GM12878 (cell line): ENCODE data around the gene TBC1D8. TPM values are rescaled to one million over a fixed set of nuclear protein-coding genes. Genes with fewer than 3 reads are reported as not detected.

Experiments
- ATAC-seq: fragments of 200-7000 bp; cut with Tn5 transposase; 3 replicates; pipeline ENCODE4 v1.9.1; 2020; ENCODE audit warnings: mild to moderate bottlenecking, moderate library complexity
- BruUV-seq: library from RNA; stranded (reverse); fragments of 400-500 nt; replicated peaks from 2 replicates; lab custom pipeline; 2021; lab: Mats Ljungman, UMichigan
- CTCF ChIA-PET: fragments of 300-600 bp; sonication (Branson Sonifier 250); formaldehyde crosslinking; extraction: SDS; loops from one replicate; lab custom pipeline; 2021; ENCODE audit warnings: inconsistent platforms; lab: Yijun Ruan, JAX
- POLR2A ChIA-PET: fragments of 350-600 bp; formaldehyde crosslinking; extraction: SDS; loops from one replicate; lab custom pipeline; 2021; ENCODE audit warnings: inconsistent platforms; lab: Charles Lee
- RAD21 ChIA-PET: fragments of 300-600 bp; sonication (Branson Sonifier 250); formaldehyde crosslinking; loops from one replicate; lab custom pipeline; 2023; ENCODE audit warnings: antibody characterized with exemption; ENCODE audit not compliant: unreplicated experiment; lab: Charles Lee
- SMC1A ChIA-PET: fragments of 300-600 bp; sonication (Branson Sonifier 250); formaldehyde crosslinking; loops from one replicate; lab custom pipeline; 2023; ENCODE audit not compliant: unreplicated experiment, uncharacterized antibody; lab: Charles Lee
- DNase-seq: peaks from one replicate; pipeline ENCODE4 v3.0.0-alpha.2; 2011; ENCODE audit warnings: low read depth, low spot score
- FAIRE-seq: peaks from 3 replicates; lab custom pipeline; 2011; peaks lifted over from hg19 to GRCh38; lab: Jason Lieb, UNC
- H2AFZ ChIP-seq: 2 replicates; pipeline ENCODE4 v1.6.0; 2011; ENCODE audit warnings: low read depth, low read length, control low read depth; ENCODE audit not compliant: control insufficient read depth
- H3K27ac ChIP-seq: 2 replicates; pipeline ENCODE4 v1.5.1; 2011; ENCODE audit warnings: control low read depth; ENCODE audit not compliant: control insufficient read depth, insufficient read depth
- H3K27me3 ChIP-seq, 2 experiments: replicated peaks in 1 of 2; 2 replicates each; pipeline versions ENCODE4 v1.6.0 to v1.6.1; 2011; ENCODE audit warnings: low read length in 1 of 2; ENCODE audit not compliant: control insufficient read depth in 2 of 2, insufficient read depth in 2 of 2
- H3K36me3 ChIP-seq, 2 experiments: 2 replicates each; pipeline ENCODE4 v1.5.1; 2011; ENCODE audit warnings: low read length in 1 of 2; ENCODE audit not compliant: control insufficient read depth in 2 of 2, insufficient read depth in 2 of 2
- H3K4me1 ChIP-seq: 2 replicates; pipeline ENCODE4 v1.6.1; 2011; ENCODE audit warnings: mild to moderate bottlenecking, low read length, moderate library complexity, mixed read lengths; ENCODE audit not compliant: control insufficient read depth, insufficient read depth
- H3K4me2 ChIP-seq: 2 replicates; pipeline ENCODE4 v1.6.0; 2011; ENCODE audit warnings: control low read depth; ENCODE audit not compliant: control insufficient read depth, insufficient read depth
- H3K4me3 ChIP-seq: fragments of 200-600 bp; sonication (generic); 2 replicates; pipeline ENCODE4 v1.5.1; 2016
- H3K79me2 ChIP-seq: 2 replicates; pipeline ENCODE4 v1.6.0; 2011; ENCODE audit warnings: low read length; ENCODE audit not compliant: control insufficient read depth, insufficient read depth
- H3K9ac ChIP-seq: 2 replicates; pipeline ENCODE4 v1.8.0; 2011; ENCODE audit warnings: low read length, control low read depth, mixed read lengths; ENCODE audit not compliant: control insufficient read depth, insufficient read depth
- H3K9me3 ChIP-seq: replicated peaks from 3 replicates; pipeline ENCODE4 v1.5.1; 2011; ENCODE audit warnings: mild to moderate bottlenecking, low read length; ENCODE audit not compliant: control insufficient read depth, insufficient read depth
- H4K20me1 ChIP-seq: 2 replicates; pipeline ENCODE4 v1.6.0; 2011; ENCODE audit not compliant: control insufficient read depth, insufficient read depth
- CREB1 ChIP-seq: IDR thresholded peaks from 2 replicates; pipeline ENCODE4 v1.6.1; 2012; ENCODE audit warnings: low read depth, mild to moderate bottlenecking, inconsistent platforms
- EZH2 ChIP-seq: IDR thresholded peaks from 2 replicates; pipeline ENCODE4 v1.6.1; 2012; ENCODE audit warnings: low read depth, mild to moderate bottlenecking, control low read depth, inconsistent platforms, low read length, borderline replicate concordance; ENCODE audit not compliant: control insufficient read depth
- FOS ChIP-seq: IDR thresholded peaks from 3 replicates; pipeline ENCODE4 v1.6.1; 2011; ENCODE audit warnings: borderline replicate concordance; ENCODE audit not compliant: insufficient read length; ENCODE audit errors: extremely low read depth
- GATAD2B ChIP-seq: fragments of 450-650 bp; conservative IDR thresholded peaks from 2 replicates; pipeline ENCODE4 v1.6.1; 2017; ENCODE audit warnings: low read depth, mild to moderate bottlenecking, moderate library complexity
- HDAC6 ChIP-seq: fragments of 200-600 bp; sonication (generic); IDR thresholded peaks from one replicate; pipeline ENCODE4 v1.8.0; 2017; ENCODE audit warnings: antibody characterized with exemption; ENCODE audit not compliant: unreplicated experiment
- IKZF1 ChIP-seq: fragments of 450-650 bp; conservative IDR thresholded peaks from 2 replicates; pipeline ENCODE4 v1.6.1; 2017; ENCODE audit warnings: antibody characterized with exemption, mild to moderate bottlenecking
- KDM1A ChIP-seq: fragments of 200-600 bp; sonication (generic); IDR thresholded peaks from 2 replicates; pipeline ENCODE4 v1.6.1; 2016; ENCODE audit warnings: borderline replicate concordance
- LARP7 ChIP-seq: fragments of 450-650 bp; IDR thresholded peaks from 2 replicates; pipeline ENCODE4 v1.6.1; 2017; ENCODE audit warnings: mild to moderate bottlenecking
- POLR2A ChIP-seq: IDR thresholded peaks from 2 replicates; pipeline ENCODE4 v1.6.1; 2011; ENCODE audit warnings: low read depth, mild to moderate bottlenecking, low read length
- POLR2AphosphoS5 ChIP-seq: IDR thresholded peaks from 2 replicates; pipeline ENCODE4 v1.6.1; 2011; ENCODE audit warnings: mild to moderate bottlenecking, low read length, inconsistent platforms
- RB1 ChIP-seq: fragments of 450-650 bp; formaldehyde crosslinking; IDR thresholded peaks from 2 replicates; pipeline ENCODE4 v1.6.1; 2017; ENCODE audit warnings: mild to moderate bottlenecking, borderline replicate concordance
- RELA ChIP-seq: fragments of 450-650 bp; IDR thresholded peaks from 2 replicates; pipeline ENCODE4 v1.8.0; 2014; ENCODE audit warnings: borderline replicate concordance; ENCODE audit not compliant: partially characterized antibody
- SIN3A ChIP-seq: IDR thresholded peaks from 2 replicates; pipeline ENCODE4 v1.6.1; 2012; ENCODE audit warnings: low read depth, low read length, improper control_type of control experiment
- SMAD1 ChIP-seq: fragments of 450-650 bp; IDR thresholded peaks from 2 replicates; pipeline ENCODE4 v1.6.1; 2018; ENCODE audit warnings: mild to moderate bottlenecking, low read depth; ENCODE audit not compliant: partially characterized antibody
- SP1 ChIP-seq: IDR thresholded peaks from one replicate; pipeline ENCODE4 v1.6.1; 2011; ENCODE audit warnings: low read depth, low read length
- SREBF1 ChIP-seq: IDR thresholded peaks from 2 replicates; pipeline ENCODE4 v1.6.1; 2012; ENCODE audit warnings: mild to moderate bottlenecking, low read length
- ZBED1 ChIP-seq: IDR thresholded peaks from 2 replicates; pipeline ENCODE4 v1.6.1; 2016; ENCODE audit warnings: borderline replicate concordance
- WGBS: methylation state at CpG from one replicate; pipeline ENCODE4 v1.1.6; 2016; ENCODE audit warnings: low lambda C conversion rate; ENCODE audit not compliant: insufficient replicate concordance, insufficient coverage; ENCODE audit errors: missing lambda C conversion rate; 5-methylcytosine and 5-hydroxymethylcytosine counted together
- in situ Hi-C: fragments of 300-500 bp; cut with MboI; formaldehyde crosslinking; loops from 9 replicates; pipeline ENCODE4 v1.14.3; 2018; ENCODE audit warnings: mixed read lengths
- intact Hi-C: fragments of 100-400 bp; cut with micrococcal nuclease; formaldehyde crosslinking; loops from one replicate; pipeline ENCODE4 v1.14.2; 2022; ENCODE audit not compliant: unreplicated experiment
- polyA plus RNA-seq, 11 experiments: library from polyadenylated mRNA; depleted of rRNA in 4 of 11; unstranded in 6 of 11; stranded (reverse) in 5 of 11; fragments of >200 nt; fragmentation: Nextera tagmentation in 4 of 11; fragmentation: Illumina TruSeq in 1 of 11; extraction: Ambion mirVana in 4 of 11; extraction: Trizol in 1 of 11; gene quantifications; 1 replicate in 1 of 11; 2 replicates in 10 of 11; pipeline versions ENCODE4 v1.2.1 to v1.2.3, GENCODE V29; 2011 to 2016; ENCODE audit warnings: inconsistent platforms in 2 of 11, missing spikeins in 2 of 11, low read depth in 1 of 11
- total RNA-seq, 4 experiments: library from RNA; depleted of rRNA in 3 of 4; stranded (reverse); fragments of >200 nt in 3 of 4; fragmentation: Illumina TruSeq in 1 of 4; extraction: Trizol in 1 of 4; gene quantifications; 2 replicates each; pipeline versions ENCODE4 v1.2.1 to v1.2.3, GENCODE V29; 2013 to 2021
- TF ChIP-seq, protein P1 (sequence below): fragments of 450-650 bp; IDR thresholded peaks from 2 replicates; pipeline ENCODE4 v1.6.1; 2016; ENCODE audit warnings: mild to moderate bottlenecking, moderate library complexity, borderline replicate concordance
- TF ChIP-seq, protein P2 (sequence below): fragments of 450-650 bp; IDR thresholded peaks from 2 replicates; pipeline ENCODE4 v1.6.1; 2017; ENCODE audit warnings: low read depth, mild to moderate bottlenecking, moderate library complexity

The TBC1D8 gene
- total and polyA plus RNA-seq, 10 of the 15 experiments (the other 5 are each of a cell fraction or from before 2014, with no cell fraction given) = 0.80 to 4.9 (median 4.4) TPM

DNA sequence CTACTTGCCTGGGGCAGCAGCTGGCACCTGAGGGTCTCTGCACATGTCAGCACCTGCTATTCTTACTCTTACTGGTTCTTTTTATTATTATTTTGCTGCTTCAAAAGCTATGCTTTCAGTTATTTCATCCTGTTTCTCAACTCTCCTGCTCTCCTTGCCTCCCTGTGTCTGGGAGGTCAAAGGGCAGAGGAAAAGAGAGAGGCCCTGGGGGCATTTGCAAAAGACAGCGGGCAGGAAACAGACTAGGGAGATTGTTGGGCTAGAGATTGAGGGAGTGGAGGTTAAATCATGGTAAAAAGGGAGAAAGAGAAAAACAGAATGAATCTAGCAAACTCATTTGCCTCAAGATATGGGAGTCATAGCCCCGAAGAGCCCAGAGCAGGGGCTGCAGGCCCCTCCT is 170.2 kb downstream of the TBC1D8 start (continued):
- TF ChIP-seq, protein P1, sequence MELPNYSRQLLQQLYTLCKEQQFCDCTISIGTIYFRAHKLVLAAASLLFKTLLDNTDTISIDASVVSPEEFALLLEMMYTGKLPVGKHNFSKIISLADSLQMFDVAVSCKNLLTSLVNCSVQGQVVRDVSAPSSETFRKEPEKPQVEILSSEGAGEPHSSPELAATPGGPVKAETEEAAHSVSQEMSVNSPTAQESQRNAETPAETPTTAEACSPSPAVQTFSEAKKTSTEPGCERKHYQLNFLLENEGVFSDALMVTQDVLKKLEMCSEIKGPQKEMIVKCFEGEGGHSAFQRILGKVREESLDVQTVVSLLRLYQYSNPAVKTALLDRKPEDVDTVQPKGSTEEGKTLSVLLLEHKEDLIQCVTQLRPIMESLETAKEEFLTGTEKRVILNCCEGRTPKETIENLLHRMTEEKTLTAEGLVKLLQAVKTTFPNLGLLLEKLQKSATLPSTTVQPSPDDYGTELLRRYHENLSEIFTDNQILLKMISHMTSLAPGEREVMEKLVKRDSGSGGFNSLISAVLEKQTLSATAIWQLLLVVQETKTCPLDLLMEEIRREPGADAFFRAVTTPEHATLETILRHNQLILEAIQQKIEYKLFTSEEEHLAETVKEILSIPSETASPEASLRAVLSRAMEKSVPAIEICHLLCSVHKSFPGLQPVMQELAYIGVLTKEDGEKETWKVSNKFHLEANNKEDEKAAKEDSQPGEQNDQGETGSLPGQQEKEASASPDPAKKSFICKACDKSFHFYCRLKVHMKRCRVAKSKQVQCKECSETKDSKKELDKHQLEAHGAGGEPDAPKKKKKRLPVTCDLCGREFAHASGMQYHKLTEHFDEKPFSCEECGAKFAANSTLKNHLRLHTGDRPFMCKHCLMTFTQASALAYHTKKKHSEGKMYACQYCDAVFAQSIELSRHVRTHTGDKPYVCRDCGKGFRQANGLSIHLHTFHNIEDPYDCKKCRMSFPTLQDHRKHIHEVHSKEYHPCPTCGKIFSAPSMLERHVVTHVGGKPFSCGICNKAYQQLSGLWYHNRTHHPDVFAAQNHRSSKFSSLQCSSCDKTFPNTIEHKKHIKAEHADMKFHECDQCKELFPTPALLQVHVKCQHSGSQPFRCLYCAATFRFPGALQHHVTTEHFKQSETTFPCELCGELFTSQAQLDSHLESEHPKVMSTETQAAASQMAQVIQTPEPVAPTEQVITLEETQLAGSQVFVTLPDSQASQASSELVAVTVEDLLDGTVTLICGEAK = no peak
- TF ChIP-seq POLR2AphosphoS5 (no peak), HDAC6 (no peak), POLR2A (no peak), SP1 (no peak), RB1 (no peak), LARP7 (no peak), SIN3A (no peak), EZH2 (no peak)
- TF ChIP-seq, all 136 proteins: peak for 0

DNA sequence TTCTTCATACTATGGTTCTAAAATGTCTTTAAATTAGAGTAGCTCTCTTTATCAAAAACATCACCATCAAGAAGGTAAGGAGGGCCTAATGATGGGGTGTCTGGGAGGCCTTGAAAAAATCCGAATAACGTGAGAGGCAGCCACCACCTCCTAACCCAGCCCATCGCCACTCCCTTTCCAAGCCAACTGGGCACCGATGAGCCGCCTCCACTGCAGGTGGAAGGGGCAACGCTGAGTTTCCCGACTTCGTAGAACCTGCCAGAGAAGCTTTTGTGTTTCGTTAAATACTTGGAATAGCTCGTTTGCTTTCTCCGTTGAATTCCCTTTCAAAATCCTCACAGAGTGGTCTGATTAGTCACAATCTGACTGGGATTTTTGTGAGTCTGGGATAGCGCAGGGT is 171.1 kb downstream of the TBC1D8 start:
- Histone ChIP-seq H3K4me1 (peaks cover 14% of the 10 kb centered on the region), H3K9ac (no peak overlapping the region), H3K4me2 (no peak overlapping the region), H3K79me2 (no peaks in the 10 kb centered on the region), H2AFZ (no peak overlapping the region), H3K36me3 (no peaks in the 10 kb centered on the region), H3K9me3 (no peaks in the 10 kb centered on the region), H4K20me1 (peaks cover 3% of the 10 kb centered on the region; the same call in 1 of the 2 replicates), H3K4me3 (no peak overlapping the region), H3K27ac (no peak overlapping the region), H3K27me3 (peaks cover 0 to 1% of the 10 kb centered on the region in 2 experiments; a peak in 2 of 4 replicates)
- ChIA-PET SMC1A (no interaction called here), RAD21 (interaction anchor here (0.6 to 1.6 kb wide), 2 partner anchors 370 to 435 kb away, joined by 3 read pairs; no protein-coding TSS in a partner anchor), POLR2A (interaction anchor here (0.6 kb wide), 1 partner anchor 388 kb away, joined by 3 read pairs; no protein-coding TSS in a partner anchor), CTCF (interaction anchor here (0.7 kb wide), 2 partner anchors 14 to 717 kb away, joined by 3 read pairs; no protein-coding TSS in a partner anchor)
- intact Hi-C loops = no loop called here
- BruUV-seq = no TSS peak
- DNase-seq = no peak
- no peak for ATAC-seq
- WGBS = 92% methylated on average over 12 of the region's 12 CpGs
- no peak for FAIRE-seq
- in situ Hi-C loops = loop anchor here (5.0 to 10.0 kb wide), 4 partner anchors 245 to 715 kb away; no protein-coding TSS in a partner anchor
- no peak for TF ChIP-seq SP1
- TF ChIP-seq SREBF1 = no peak
- TF ChIP-seq, protein P2, sequence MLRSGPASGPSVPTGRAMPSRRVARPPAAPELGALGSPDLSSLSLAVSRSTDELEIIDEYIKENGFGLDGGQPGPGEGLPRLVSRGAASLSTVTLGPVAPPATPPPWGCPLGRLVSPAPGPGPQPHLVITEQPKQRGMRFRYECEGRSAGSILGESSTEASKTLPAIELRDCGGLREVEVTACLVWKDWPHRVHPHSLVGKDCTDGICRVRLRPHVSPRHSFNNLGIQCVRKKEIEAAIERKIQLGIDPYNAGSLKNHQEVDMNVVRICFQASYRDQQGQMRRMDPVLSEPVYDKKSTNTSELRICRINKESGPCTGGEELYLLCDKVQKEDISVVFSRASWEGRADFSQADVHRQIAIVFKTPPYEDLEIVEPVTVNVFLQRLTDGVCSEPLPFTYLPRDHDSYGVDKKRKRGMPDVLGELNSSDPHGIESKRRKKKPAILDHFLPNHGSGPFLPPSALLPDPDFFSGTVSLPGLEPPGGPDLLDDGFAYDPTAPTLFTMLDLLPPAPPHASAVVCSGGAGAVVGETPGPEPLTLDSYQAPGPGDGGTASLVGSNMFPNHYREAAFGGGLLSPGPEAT = no peak
- TF ChIP-seq RELA = no peak
- no peak for TF ChIP-seq ZBED1
- TF ChIP-seq HDAC6 = no peak
- no peak for TF ChIP-seq KDM1A
- TF ChIP-seq IKZF1 = no peak
- TF ChIP-seq CREB1 = no peak
- no peak for TF ChIP-seq GATAD2B
- no peak for TF ChIP-seq FOS
- TF ChIP-seq SMAD1 = no peak
